ENCODE data around the gene UNC80. TPM values are rescaled to one million over a fixed set of nuclear protein-coding genes. Genes with fewer than 3 reads are reported as not detected.

Gene UNC80
- total RNA-seq, 1 donor from 2014 or later: 0.11 TPM

DNA sequence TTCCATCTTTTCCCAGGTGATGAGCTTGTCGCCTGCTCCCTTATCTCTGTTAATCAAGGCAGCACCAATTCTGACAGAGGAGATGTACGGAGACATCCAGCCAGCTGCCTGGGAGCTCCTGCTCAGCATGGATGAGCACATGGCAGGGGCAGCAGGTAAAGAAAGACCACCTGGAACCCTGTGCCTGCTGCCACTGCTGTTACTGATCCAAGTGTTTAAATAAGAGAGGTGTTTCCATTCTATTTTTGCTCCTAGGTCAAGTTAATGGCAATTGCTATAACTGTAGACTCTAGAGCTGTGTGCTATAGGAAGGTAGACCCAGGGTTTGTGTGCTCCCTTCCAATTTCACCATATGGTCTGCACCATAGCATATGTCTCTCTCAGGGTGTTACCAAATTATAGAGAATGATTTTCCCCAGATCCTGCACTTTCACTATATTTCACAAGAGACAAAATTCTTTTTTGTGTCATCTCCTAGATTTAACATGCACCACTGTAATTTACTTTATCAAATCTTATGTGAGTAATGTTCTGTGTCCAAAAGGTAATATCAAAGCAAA is 142.2 kb downstream of the UNC80 start:
- no peaks in the 10 kb centered on the region for H3K27me3 ChIP-seq
- H3K9me3 ChIP-seq: no peaks in the 10 kb centered on the region
- H3K4me3 ChIP-seq: no peak overlapping the region
- intact Hi-C loops (cut with DNase I): no loop called here
- DNase-seq (ENCODE audit: low spot score in 2 of 2): no peak
- H3K27ac ChIP-seq: no peak overlapping the region
- no peaks in the 10 kb centered on the region for H3K36me3 ChIP-seq
- no peaks in the 10 kb centered on the region for H3K4me1 ChIP-seq
- TF ChIP-seq, protein P1, sequence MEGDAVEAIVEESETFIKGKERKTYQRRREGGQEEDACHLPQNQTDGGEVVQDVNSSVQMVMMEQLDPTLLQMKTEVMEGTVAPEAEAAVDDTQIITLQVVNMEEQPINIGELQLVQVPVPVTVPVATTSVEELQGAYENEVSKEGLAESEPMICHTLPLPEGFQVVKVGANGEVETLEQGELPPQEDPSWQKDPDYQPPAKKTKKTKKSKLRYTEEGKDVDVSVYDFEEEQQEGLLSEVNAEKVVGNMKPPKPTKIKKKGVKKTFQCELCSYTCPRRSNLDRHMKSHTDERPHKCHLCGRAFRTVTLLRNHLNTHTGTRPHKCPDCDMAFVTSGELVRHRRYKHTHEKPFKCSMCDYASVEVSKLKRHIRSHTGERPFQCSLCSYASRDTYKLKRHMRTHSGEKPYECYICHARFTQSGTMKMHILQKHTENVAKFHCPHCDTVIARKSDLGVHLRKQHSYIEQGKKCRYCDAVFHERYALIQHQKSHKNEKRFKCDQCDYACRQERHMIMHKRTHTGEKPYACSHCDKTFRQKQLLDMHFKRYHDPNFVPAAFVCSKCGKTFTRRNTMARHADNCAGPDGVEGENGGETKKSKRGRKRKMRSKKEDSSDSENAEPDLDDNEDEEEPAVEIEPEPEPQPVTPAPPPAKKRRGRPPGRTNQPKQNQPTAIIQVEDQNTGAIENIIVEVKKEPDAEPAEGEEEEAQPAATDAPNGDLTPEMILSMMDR (IDR thresholded peaks at IDR 0.05): no peak

GRCh38 chr2:209917154-209917771 is 145.6 kb downstream of the UNC80 start:
- DNase-seq (ENCODE audit: low spot score in 2 of 2): no peak
- TF ChIP-seq, protein P1 (IDR thresholded peaks at IDR 0.05): no peak
- Histone ChIP-seq H3K27me3 (no peaks in the 10 kb centered on the region), H3K9me3 (no peaks in the 10 kb centered on the region), H3K36me3 (no peaks in the 10 kb centered on the region), H3K4me1 (no peaks in the 10 kb centered on the region), H3K27ac (no peak overlapping the region), H3K4me3 (no peak overlapping the region)
- intact Hi-C loops (cut with DNase I): no loop called here

- intact Hi-C loops (cut with DNase I): no loop called here
- no peak overlapping the region for H3K27ac ChIP-seq
Measured at GRCh38 chr2:209918251-209918650, 146.6 kb downstream of the UNC80 start.

GRCh38 chr2:209922116-209922515 is 150.5 kb downstream of the UNC80 start:
- H3K27me3 ChIP-seq: no peaks in the 10 kb centered on the region
- H3K4me3 ChIP-seq: no peak overlapping the region
- no peaks in the 10 kb centered on the region for H3K9me3 ChIP-seq
- no peaks in the 10 kb centered on the region for H3K4me1 ChIP-seq
- H3K27ac ChIP-seq: no peak overlapping the region
- intact Hi-C loops (cut with DNase I): no loop called here
- DNase-seq (ENCODE audit: low spot score in 2 of 2): no peak
- TF ChIP-seq, protein P1 (IDR thresholded peaks at IDR 0.05): no peak
- no peaks in the 10 kb centered on the region for H3K36me3 ChIP-seq

More at GRCh38 chr2:209918251-209918650, 146.6 kb downstream of the UNC80 start:
- Histone ChIP-seq H3K36me3 (no peaks in the 10 kb centered on the region), H3K4me3 (no peak overlapping the region), H3K4me1 (no peaks in the 10 kb centered on the region), H3K27me3 (no peaks in the 10 kb centered on the region), H3K9me3 (no peaks in the 10 kb centered on the region)
- DNase-seq (ENCODE audit: low spot score in 2 of 2): no peak
- TF ChIP-seq, protein P1 (IDR thresholded peaks at IDR 0.05): no peak

DNA sequence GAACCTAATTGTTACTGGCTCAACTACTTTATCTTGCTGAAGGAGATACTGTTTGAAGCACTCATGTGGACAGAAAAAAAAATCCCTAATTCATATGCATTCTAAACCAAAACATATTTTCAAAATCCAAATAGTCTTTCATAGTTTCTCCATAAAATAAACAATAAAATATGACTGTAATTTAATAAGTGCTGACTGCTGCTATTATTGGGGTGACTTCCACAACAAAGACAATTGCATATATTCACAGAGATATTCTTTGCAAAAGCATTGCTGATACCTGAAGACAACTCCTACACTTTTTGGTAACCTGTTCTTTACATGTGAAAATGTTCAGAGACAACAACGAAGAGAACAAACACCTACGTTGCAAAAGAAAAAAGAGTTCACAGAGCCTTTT is 157.7 kb downstream of the UNC80 start:
- no peaks in the 10 kb centered on the region for H3K36me3 ChIP-seq
- peaks cover 0 to 4% of the 10 kb centered on the region in 2 donors for H3K4me1 ChIP-seq
- H3K27me3 ChIP-seq: no peaks in the 10 kb centered on the region
- H3K4me3 ChIP-seq: no peak overlapping the region
- TF ChIP-seq, protein P1 (IDR thresholded peaks at IDR 0.05): no peak
- H3K27ac ChIP-seq: no peak overlapping the region
- intact Hi-C loops (cut with DNase I): no loop called here
- H3K9me3 ChIP-seq: no peaks in the 10 kb centered on the region
- DNase-seq (ENCODE audit: low spot score in 2 of 2): no peak

Data from ascending aorta (tissue), 2 donors.